HG02852 (cell line): ENCODE data around the gene APMAP.

Source experiments
- ATAC-seq: cut with Tn5 transposase; IDR thresholded peaks from one replicate; pipeline ENCODE4 v1.9.1; 2021; ENCODE audit warnings: mild to moderate bottlenecking, moderate library complexity; ENCODE audit not compliant: unreplicated experiment

APMAP gene

DNA sequence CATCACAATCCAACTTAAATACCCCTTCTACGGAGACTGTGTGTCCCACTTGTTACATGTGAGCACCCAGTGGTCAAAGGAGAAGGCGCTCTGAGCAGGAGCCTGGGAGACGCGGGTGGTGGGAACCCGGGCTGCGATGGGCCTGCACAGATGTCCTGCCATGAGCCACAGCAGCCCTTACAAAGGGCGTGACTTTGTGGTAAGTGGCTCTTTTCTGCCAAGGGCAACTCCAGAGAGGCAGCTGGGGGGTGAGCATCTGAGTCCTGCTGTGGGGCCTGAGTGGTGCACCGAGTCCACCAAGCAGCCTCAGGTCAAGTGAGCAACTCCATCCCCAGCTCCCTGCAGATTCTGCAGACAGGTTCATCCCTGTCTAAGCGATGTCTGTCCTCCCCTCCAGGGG is 77.1 kb downstream of the APMAP start:
- ATAC-seq, result no peak

DNA sequence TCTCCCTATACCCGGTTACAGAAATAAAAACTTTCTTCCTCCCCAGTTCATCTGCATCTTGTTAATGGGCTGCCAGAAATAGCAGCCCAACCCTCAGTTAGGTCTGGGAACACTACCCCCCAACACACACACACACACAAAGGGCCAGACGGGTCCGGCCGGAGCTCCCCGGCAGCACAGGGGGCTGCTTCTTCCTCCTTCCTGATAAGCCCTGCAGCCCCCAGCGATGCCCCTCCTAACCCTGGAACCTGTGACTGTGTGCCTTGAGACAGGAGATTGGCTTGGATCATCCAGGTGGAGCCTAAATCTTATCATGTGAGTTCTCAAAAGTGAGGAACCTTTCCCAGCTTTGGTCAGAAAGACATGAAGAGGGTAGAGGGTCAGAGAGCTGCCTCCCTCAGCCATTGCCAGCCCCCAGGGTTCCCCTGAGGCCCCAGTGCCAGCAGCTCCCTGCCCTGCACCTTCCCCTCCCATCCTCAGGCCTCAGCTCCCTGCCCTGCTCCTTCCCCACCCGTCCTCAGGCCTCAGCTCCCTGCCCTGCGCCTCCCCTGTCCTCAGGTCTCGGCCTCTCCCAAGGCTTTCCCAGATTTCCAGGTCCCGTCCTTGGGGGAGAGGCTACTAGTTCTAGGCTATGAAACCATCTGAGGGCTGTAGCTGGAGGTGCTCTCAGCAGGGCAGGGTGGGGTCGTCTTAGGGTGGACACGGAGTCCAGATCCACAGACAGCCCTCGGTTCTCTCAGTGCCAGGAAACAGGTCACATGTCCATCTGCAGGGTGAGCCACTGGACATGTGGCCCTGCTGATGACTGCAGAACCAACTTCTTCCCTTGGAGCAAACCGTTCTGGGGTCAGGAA is 77.9 kb downstream of the APMAP start:
- no peak for ATAC-seq

DNA sequence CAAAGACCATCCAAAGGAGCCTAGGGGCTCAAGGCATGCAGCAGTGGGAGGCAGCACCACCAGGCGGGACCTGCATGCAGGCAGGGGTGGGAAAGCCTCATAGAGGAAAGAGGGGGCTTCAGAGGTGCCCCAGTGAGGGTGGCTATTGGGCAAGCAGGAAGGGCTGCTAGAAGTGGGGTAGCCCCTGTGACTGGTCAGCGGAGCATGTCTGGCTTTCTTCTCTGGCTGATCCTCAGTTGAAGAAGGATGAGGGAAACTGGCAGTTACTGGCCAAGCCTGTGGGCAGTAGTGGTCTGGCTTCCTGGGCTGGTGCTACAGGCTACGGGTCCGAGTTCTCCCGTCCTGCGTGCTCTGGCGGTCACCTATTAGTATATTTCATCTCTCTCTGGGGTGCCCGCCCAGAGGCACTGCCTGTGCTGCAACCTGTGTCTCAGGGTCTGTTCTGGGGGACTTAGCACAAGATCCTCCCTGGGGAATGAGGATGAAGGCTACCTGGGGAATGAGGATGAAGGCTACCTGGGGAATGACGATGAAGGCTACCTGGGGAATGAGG is 79.4 kb downstream of the APMAP start:
- no peak for ATAC-seq
